GM10847 (cell line): Measurements from ENCODE around the gene CREB5.

Source experiments
- POLR2A ChIP-seq: IDR thresholded peaks from 2 replicates; pipeline ENCODE4 v1.6.1; 2011; ENCODE audit not compliant: insufficient read length; ENCODE audit errors: extremely low read depth

The CREB5 gene

DNA sequence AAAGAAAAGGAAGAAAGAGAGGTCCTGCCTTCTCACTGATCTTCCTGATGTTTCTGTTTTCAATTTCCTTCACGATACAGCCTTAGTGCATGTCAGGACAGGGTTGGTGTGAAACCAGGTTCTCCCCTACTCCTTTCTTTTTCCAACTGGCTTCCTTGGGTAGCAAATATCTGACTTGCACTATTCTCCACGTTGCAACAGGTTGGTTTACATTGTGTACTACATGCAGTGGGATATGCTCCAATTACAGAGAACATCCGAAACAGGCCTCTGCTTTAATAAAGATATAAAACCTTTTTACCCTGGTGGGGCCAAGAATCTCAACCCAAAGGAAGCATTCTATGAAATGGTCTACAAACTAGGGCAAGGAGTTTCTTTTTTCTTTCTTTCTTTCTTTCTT, 16.9 kb upstream of the CREB5 start:
- no peak for TF ChIP-seq POLR2A

DNA sequence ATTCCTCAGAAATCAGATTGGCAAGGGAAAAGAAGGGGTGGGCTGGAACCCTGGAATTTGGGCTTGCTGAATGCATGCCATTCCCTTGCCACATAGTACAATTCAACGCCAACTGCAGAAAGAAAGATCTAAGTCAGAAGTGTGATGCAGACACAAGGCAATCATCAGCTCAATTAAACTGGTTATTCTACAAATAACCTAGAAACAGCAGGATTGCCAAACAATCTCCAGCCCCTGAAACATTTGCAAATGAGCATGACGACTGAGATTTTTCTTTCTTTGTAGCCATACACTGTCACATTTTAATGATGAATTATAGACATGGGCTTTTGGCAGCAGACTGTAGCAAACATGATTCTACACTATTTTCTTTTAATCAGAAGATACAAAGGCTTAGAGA, 16.5 kb upstream of the CREB5 start:
- TF ChIP-seq POLR2A = no peak

DNA sequence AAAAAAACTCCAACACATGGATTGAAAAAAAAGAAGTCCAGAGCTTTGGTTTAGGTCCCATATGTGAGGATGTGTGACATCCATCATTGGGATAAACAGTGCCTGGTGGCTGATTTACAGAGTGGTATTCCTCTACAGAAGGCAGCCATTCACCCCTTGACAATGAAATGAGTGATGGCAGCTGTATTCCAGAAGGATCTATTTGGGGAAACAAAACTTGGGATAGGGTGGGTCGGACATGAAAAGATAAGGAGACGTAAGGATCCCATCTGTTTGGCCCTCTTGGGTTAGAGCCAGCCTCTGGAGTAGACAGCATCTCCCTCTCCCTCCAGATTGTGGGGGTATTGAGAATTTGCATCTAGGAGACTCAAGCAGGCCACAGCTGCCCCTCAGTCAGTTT, 15.2 kb upstream of the CREB5 start:
- TF ChIP-seq POLR2A = no peak

DNA sequence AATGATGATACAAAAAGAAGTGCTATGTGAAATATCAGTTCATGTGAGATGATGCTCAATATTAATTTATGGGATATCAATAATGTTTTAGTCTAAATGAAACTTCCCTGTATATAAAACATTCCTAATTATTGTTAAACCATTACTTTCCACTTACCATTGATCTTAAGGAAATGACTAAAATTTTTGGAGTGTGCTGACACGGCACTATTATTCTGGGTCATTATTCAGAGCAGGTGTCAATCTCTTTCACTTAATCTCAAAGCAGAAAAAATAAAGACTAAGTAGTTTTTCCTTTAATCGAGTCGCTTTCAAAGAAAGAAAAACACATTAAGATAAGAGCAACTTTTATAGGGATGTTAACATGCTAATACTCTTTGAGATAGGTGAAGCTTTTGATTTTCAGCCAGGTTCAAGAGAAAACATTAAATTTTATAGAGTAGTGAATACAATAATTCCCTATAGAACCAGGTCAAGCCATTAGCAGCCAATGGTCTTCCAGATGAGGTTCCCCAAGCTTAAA, 11.4 kb upstream of the CREB5 start:
- no peak for TF ChIP-seq POLR2A

DNA sequence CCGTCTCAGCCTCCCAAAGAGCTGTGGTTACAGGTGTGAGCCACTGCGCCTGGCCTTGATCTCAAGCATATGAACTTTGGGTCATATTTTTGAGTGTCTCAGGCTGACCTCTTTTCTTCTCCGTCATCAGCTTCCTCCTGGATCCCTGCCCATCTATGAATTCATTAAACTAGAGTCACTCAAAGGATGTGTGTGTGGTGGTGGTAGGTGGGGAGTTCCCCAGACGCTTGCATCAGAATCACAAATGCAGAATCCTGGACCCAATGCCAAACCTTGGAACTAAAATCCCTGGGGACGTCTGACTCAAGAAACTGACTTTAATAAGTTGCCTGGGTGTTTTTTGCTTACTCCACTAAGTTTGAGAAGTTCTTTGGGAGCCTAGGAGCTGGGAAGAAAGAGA, 6.7 kb upstream of the CREB5 start:
- TF ChIP-seq POLR2A = no peak

DNA sequence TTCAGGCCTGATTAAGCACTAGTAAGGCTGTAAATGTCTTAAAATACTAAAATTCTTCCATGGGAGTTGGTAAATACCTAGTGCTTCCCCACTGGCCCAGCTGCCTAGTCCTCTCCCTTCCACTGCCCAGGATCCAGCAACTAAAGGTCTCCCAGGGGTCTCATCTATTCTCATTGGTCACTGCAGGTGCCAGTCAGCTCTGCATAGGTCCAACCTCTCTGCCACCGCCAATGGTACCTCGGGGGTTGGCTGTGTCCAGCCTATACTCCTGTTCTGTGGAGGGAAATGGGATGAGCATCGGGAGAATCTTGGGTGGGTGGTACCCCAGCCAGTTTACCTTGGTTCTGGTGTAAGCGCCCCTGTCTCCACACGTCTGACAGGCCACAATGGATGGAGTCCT, 6.1 kb upstream of the CREB5 start:
- TF ChIP-seq POLR2A = no peak

DNA sequence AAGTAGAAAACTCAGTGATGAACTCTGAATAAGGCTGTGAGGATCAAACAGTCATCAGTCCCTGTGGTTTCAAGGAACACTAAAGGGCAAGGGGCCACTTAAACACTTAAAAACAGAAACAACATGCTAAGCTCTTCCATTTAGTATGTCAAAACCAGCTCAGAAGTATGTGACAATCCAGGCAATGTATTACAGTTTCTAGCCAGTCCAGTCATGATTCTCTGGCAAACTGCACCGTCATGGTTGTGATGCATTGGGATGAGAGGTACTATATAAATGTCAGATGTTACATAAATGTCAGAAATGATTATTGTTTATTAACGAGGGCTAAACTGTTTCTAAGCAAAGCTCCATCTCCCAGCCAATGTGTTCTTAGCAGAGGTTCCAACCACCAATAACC, 4.7 kb upstream of the CREB5 start:
- TF ChIP-seq POLR2A = no peak

DNA sequence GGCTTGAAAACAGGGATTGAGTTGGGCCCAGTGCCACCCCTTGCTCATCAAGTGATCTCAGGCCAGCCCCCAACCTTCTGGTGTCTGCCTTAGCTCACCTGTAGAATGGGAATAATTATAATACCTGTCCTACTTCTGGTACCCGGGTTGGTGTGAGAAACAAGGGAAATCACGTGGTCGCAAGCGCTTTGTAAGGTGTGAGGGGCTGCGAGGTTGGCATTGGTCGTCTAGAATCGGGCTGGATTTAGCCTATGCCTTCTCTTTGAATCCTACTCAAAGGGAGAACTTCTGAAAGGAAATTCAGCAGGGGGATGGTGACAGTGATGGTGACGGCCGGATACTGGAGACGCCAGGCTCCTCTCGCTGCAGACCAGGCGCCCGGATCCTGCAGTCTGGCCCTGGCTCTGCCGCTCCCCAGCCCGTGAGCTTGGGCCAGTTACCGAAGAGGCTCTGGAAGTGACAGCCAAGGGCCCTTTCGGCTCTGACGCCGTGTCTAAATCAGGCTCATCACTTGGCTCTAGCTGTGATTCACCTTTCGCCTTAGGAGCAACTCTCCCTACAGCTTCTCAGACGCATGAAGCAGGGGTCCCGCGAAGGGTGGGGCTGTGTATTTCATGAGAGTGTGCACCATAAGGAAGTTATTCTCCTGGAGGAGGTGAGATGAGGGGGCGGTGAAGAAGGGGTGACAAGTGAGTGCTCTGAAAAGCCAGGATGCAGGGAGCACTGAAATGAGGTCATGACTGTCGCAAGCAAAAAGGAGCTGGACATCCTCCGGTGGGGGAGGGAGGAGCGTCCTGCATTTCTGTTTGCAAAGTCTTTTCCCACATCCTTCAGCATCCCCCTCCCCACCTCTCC, 4.0 kb upstream of the CREB5 start:
- no peak for TF ChIP-seq POLR2A

DNA sequence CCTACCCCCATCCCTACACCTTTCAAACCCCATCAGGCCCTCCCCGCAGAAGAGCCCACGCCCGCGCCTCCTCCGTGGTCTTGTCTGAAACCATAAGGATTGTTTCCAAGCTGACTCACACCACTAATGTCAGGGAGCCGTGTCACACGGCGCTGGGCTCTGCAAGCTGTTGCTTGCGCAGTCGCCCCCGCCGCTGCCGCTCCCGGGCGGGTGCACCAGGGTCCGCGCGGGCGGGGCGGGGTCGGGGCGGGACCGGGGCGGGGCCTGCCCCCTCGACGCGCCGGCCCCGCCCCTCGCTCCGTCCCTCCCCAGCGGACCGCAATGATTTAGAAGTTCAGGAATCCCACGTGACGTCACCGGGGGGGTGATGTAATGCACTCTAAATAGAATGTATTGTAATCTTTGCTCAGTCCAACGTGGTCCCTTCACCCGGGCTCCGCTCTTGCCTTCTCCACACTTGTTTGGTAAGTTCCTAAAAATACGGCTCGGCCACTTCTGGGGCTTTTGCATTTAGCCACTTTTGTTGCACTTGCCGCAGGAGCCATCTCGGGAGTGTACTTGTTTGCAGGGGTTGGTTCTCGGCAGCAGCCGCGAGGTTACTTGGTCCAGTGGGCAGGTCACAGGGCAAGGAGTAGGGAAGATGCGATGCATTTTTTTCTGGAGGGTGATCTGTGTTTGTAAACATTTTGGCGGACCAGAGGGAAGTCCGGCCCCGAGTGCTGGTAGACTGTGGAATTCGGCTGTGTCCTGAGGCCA, 3.2 kb upstream of the CREB5 start:
- TF ChIP-seq POLR2A = no peak

DNA sequence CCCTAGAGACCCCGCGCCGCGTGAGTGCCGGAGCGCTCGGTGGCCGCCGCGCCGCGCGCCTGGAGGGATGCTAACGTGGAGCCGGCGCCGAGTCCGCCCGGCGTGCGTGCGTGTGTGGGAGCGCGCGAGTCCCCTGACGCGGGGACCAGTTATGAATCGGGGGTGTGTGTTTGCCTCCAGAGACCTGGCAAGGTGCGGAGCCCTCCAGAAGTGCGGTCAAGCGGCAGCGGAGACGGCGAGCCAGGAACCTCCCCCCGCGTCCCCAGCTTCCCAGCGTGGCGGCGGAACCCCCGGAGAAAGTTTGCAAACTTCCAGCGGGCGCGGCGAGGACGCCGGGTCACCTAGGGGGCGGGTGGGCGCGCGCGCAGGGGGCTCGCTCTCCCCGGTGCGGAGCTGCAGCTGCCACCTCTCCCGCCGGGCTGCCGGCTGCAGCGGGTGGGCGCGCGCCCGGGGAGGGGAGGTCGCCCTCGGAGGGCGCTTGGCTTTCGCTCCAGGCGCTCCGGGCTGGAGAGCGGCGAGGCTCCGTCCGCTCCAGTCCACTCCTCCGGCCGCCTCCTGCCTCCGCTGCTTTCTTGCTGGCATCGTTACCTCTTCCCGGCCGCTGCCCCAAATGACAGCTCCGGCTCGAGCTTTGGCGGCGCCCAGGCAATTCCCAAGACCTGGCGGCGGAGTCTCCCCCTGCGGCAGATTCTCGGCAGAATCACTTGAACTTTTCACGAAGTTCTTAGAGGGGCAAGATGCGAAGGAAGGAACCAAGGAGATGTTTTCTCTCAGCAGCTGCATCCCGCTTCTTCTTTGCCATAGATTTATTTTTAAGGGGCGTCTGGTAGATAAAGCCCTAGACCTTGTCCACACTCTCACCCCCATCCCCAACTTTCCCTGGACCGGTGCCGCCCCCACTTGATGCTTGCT, 2.3 kb upstream of the CREB5 start:
- no peak for TF ChIP-seq POLR2A

DNA sequence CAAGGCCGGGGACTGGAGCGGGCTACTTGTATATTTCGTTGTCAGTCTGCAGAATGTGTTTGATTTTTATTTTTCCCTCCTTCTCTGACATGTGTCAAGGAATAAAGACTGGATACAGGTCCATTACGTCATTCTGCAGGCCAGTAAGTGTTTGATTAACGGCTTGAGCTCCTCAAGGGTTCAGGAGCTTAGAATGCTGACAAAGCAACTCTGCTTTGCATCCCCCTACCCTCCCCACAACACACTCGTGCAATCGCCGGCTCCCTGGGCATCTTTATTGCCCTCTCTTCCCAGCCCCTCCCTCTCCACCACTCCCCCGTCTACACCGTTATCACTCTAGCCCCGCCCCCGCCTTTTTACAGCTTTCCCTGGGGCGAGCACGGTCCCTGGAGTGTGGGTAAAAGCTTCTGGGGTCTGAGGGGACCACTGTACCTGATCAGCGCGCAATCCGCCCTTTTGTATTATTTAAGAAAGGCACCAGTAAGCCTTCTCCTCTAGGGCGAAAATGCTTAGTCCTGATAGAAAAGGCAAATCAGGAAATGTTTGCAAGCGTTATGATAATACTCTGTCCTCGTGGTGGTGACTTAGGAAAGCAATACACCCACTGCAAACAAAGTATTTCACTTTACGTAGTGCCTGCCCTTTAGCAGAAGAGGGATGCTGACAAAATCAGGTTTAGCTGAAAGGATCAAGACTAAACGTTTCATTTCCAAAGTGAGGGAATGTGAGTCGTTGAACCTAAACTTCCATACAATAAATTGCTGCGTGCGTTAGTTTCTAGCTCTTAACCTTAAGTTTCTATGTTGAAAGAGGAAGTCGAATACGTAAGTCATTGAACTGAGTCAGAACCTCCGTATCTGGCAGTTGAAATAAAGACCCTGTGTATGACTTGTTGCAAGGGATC, 1.4 kb upstream of the CREB5 start:
- no peak for TF ChIP-seq POLR2A

DNA sequence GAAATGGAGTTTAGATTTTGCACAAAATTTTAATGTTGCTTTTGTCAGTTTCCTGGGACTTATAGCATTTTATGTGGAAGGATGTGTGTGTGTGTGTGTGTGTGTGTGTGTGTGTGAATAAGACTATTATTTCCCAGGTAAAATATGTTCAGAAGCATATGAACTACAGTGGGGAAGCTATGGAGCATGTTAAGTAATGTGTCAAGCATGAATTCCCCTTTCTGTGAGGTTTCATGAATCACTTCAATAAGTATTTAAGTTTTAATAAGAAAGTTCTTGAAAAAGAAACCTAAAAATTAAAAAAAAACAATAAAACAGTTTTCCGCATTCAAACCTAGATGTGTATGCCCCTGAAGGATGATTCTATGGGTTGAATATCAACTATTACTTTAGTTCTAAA, 693 bp downstream of the CREB5 start:
- TF ChIP-seq POLR2A = no peak

DNA sequence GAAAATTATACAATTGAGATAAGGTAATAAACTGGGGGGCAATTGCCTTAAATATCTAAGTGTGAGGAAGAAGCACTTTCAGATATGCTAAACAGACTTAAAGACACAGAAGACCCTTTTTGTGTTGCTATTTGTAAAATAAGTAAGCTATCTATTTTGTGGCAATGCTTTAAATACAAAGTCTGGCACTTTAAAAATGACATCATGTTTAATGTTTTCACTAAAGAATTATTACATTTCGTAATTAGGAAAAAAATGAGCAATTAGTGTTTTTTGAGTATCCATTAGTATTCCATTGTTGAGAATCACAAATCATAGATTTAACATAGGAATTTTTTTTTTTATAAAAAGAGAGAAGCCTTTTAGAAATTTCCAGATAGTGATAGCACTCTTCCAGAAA, 2.1 kb downstream of the CREB5 start:
- no peak for TF ChIP-seq POLR2A

DNA sequence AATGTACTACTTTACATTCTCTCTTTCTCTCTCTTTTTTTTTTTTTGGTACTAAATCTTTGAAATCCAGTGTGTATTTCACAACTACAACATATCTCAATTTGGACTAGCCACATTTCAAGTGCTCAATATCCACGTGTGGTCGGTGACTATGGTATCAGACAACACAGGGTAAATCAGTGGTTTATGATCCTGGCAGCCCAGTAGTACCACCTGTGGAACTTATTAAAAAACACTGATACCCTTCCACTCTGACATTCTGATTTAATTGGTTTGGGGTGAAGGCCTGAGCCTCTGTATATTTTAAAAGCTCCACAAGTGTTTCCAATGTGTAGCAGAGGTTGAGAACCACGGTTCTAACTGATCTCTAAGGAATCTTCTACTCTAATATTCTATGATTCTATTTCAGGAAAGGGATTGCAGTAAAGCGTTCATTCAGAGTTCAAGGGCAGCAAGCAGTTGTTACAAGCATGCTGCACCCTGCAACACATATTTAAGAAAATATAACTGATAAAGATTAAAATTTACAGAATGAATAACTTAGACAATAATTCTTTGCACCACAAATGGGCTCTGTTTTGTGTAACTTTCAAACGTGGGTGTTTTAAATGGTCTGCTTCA, 5.1 kb downstream of the CREB5 start:
- TF ChIP-seq POLR2A = no peak
